Activated CD4-positive, alpha-beta T cell treated with anti-CD3 and anti-CD28 coated beads, Interleukin-2, Interleukin-6, amounts not matched to agents 100 ng/mL and 50 ng/mL, durations not matched to agents 16 hours and 8 hours (primary cell): Measurements from ENCODE around the gene DENND4B.
A peak's percentile ranks its signal among the peaks of the same experiment; 100 is the strongest.

Experiments used
- DNase-seq: peaks from one replicate; pipeline ENCODE4 v3.0.0-alpha.2; 2020

DENND4B gene

DNA sequence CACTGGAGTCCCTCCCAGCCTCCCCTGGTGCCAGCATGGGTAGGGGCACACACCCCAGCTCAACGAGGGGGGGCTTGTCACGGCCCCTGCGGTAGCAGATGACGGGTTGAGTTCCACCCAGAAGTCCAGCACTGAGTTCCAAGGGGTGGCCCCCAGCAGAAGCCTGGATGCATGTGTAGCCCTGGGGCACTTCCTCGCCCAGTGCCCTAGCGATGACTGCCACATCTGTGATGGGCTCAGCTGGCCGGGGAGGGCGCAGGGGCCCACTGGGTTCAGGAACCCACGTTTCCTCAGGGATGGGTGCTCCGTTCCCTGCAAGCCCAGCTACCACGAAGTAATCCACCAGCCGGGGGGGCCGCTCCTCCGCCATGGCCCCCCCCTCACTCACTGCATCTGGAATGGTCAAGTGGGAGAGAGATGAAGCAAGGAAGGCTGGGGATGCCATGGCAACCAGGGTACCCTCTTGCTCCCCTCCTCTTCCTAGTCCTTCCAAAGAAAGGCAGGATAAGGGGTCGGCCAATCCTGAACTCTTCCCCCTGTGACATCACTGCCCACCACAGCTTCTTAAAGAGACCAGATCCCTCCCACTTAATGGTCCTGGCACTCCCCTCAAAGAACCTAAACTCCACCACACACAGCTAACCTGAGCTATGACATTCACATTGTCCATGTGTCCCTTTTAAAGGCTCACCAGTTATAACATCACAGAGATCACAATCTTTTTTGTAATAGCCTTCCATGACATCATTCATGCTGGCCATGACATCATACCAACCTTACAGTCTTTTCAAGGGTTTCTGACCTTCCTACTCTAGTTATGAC is 2.3 kb downstream of the DENND4B start:
- no peak for DNase-seq

DNA sequence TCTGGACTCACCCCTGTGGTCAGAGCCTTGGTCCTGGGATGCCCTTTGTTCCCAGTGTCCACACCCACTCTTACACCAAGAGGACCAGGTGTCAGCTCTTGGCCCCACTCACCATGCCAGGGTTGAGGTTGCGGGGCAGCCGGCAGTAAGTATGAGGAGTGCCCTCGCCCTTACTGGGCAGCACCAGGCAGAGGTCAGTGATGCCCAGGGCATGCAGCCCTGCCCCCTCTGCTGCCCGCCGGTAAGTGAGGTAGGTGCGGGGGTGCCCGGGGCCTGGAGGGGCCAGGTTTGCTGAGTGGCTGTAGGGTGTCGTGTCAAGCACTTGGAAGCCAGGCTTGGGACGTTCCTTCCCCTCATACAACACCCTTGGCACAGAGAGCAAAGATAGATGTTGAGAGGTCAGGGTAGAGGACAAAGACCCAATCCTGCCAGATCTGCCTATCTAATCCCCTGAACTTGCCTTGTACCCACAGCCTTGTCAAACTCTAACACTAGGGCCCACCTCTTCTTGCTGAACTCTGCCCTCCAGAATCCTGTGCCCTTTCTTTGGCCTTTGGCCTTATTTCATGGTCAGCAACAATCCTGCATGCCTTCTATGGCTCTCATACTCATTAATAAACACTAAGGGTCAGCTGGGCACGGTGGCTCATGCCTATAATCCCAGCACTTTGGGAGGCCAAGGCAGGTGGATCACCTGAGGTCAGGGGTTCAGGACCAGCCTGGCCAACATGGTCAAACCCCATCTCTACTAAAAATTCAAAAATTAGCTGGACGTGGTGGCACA is 3.6 kb downstream of the DENND4B start:
- no peak for DNase-seq

DNA sequence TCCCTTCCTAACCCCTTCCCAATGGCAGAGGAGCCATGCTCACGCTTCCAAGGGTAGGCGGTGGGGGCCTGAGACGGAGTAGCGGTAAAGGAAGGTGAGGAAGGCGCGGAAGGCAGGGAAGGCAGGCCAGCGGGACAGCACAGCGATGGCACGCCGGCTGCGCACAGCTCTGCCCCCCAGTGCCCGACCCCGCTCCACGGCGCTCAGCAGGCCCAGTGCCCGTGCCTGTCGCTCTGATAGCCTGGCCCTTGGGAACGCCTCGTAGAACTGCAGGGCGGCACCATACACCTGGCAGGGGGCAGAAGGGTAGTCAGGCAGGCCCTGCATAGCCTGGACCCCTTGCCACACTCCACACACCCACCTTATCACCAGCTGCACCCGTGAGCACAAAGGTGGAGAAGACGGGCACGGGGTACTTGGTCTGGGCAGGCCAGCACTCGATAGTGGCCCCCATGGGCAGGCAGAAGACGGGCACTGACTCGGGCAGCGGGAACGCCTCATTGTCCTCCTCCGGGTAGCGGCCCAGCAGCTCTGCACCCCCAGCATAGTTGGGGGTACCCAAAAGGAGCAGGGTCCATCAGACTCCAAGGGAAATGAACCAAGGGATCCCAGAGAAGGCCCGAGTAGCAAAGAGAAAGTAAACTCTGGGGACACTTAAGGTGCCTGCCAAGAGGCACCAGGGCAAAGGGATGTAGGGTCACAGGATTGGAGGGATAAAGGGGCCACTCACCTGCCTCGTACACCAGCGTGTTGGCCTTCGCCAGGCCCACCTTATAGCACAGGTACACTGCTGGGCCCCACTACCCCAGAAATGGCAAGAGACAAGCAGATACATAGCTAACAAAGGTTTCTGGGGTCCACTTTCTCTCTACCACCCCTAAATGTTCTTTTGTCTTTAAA is 4.4 kb downstream of the DENND4B start:
- no peak for DNase-seq

DNA sequence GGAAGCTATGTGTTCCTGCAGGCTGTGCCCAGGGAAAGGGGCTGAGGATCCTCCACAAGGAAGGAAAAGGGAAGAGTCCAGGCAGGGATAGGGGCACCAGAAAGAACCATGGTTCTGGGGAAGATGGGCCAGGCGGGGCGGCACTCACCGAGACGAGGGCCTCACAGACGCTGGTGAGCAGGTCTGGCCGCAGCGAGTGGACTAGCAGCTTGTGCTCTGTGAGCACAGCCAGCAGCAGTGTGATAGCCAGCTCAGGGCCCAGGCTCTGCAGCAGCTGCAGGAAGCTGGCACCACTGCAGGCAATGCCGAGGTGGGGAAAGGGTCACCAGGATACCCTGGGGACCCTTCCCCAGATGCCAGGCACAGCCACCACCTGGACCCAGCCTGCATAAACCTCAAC is 5.8 kb downstream of the DENND4B start:
- DNase-seq: no peak

DNA sequence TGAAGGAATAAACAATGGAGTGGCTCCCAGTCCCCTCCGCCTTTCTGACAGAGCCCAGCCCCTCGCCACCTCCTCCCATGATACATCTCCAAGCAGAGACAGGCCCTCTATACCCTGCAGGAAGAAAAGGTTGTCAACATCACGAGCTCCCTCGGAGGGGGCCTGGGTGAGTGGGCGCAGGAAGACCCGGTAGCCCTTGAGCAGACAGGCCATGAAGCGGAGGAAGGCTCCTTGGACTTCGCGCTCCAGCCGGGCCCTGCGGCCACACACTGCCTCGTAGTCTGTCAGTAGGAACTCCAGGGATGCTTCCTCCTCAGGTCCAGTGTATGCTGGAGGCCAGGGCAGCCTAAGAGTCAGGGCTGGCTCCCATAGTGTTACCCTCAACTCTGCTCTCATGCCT is 7.0 kb downstream of the DENND4B start:
- no peak for DNase-seq

DNA sequence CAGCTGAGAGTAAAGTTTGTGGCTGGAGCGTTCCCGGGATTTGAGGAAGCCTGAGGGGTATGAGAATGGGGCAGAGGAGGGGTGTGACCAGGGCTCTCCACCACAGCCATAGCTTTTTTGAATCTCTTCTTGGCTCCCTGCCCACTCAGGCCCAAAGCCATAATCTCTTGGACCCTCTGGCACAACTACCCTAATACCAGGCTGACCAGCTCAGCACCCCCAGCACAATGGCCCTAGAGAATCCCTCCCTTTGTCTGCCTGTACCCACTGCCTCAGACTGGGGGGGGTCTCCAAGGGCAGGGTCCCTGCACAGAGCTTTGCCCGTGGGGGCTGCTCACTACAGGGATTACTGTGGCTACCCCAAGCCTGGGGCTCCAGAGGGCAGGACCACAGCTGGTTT is 7.5 kb downstream of the DENND4B start:
- no peak for DNase-seq

DNA sequence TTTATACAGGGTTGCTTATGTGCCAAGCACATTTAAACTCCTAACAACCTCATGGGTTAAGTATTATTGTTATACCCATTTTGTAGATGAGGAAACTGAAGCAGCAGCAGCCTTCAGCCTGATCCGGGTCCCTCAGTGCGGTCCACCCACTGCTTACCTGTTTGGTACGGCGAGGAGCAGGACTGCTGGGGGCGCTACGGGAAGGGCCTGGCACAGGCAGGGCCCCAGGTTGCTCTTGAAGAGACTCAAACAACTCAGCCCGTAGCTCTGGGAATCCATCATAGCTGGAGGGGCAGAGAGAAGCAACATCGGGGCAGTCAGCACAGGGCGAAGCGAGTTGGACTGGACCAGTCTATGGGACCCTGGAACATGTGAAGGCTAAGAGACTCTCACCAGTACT is 9.2 kb downstream of the DENND4B start:
- no peak for DNase-seq

DNA sequence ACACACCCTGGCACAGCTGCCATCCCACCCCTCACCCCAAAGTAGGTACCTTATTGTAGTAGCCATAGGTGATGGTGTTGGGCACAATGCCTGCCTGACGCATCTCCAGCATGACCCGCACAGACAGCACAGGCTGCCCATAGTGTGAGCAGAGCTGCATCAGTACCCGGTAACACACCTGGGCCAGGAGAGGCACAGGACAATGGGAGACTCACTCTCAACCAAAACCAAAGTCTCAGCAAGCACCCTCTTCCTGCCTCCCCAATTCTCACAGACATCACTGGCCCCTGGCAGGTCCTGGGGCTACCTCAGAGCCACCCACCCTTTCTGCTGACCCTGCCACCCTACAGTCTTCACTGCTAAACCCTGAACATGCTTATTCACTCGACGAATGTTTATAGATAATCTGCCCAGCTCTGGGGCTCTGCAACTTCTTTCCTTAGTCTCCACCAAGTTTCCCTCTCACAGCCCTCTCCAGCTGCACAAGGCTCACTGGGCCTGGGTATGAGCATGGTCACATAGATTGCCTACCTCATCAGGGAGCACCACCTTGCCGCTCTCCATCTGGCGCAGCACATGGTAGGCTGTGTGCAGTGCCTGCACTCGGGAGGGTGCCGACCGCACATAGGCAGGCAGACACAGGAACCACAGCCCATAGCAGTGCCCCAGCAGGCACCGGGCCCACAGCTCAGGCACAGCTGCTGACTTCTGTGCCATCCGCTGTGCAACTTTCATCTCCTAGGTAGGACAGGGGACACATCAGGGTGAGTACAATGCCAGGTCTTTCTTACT is 10.3 kb downstream of the DENND4B start:
- DNase-seq: no peak

DNA sequence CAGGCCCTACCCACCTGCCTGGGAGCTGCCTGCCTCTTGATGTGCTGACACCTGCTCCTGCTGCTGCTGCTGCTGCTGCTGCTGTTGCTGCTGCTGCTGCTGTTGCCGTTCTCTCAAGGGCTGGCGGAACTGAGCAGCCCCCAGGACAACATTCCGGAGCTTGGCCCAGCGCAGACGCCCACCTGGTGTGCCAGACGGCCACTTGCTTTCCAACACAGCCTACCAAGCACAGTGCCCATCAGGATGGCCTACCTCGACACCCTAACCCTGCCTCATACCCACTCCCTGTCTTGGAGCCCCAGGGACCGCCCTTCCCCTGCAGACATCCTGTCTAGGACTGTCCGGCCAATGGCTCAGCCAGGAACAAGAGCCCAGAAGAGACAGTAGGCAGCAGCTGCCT is 11.8 kb downstream of the DENND4B start:
- no peak for DNase-seq

DNA sequence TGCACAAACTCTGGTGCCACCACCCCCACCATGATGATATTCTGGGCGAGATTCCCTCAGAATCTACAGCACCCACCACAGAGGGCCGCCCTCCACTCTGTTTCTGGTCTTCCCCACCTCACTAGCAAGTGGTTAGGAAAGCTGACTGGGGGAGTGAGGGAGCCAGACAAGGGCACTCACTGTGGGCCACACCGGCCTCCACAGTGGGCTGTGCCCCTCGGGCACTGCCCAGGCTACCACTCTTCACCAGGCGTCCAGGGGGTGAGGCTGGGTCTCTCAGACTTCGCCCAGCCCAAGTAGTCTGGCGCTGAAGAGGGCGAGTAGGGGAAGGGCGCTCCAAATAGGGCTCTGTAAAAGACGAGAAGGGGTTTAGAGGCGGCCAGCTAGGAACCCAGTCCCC is 12.6 kb downstream of the DENND4B start:
- DNase-seq: no peak

DNA sequence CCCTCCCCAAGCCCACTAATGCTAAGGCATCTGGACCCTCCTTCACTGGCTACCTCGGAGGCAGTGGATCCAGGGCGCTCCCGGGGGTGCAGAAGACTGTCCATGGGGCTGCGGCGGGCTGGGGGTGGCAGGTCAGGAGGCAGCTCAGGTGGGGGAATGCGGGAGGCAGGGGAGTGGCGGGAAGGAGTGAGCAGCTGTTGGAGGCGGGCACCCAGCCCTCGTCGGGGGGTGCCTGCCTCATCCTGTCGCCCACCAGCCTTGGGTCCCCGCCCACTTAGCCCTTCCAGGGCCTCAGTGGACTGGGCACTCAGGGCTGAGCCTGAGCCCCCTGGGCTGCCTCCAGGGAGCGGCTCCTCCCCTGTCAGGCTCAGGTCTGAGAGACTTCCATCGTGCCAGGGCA is 13.1 kb downstream of the DENND4B start:
- DNase-seq: no peak

DNA sequence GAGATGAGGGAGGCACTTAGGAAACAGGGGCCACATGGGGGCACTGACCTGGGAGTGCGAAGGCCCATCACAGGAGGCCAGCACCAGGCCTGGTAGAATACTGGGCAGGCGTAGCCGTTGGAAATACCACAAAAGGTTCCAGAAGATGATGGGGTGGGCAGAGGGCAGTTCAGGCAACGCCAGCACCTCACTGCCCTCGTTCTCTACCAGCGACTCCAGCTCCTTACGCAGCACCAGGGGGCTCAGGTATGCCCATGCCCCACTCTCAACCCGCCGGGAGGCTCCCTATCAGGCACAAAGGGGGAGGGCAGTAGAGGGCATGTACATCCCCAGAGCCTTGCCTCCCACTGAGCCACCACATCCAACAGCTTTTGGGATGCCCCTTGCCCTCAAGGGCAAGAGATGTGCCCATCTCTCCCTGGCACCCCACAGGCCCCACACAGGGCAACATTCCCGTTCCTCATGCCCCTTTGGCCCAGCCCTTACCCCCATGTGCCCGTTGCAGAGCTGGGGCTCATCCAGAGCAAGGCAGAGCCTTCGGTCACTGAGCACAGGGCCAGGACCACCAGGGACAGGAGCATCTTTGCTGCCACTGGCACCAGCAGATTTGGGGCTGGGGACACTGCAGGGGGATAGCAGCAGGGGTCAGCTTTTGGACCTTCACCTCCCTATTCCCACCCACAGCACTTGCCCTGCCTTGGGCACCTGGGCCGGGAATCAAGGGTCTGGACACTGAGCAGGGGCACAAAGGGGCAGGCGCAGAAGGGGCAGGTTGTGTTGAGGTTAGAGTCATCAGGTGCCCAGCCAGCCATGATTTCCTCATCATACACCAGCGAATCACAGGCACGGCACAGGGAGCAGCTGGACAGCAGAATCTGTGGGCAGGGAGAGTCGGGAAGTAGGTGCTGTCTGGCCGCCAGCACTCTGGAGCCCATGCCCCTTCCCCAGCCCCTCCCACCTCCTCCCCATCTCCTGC is 14.1 kb downstream of the DENND4B start:
- DNase-seq: no peak

DNA sequence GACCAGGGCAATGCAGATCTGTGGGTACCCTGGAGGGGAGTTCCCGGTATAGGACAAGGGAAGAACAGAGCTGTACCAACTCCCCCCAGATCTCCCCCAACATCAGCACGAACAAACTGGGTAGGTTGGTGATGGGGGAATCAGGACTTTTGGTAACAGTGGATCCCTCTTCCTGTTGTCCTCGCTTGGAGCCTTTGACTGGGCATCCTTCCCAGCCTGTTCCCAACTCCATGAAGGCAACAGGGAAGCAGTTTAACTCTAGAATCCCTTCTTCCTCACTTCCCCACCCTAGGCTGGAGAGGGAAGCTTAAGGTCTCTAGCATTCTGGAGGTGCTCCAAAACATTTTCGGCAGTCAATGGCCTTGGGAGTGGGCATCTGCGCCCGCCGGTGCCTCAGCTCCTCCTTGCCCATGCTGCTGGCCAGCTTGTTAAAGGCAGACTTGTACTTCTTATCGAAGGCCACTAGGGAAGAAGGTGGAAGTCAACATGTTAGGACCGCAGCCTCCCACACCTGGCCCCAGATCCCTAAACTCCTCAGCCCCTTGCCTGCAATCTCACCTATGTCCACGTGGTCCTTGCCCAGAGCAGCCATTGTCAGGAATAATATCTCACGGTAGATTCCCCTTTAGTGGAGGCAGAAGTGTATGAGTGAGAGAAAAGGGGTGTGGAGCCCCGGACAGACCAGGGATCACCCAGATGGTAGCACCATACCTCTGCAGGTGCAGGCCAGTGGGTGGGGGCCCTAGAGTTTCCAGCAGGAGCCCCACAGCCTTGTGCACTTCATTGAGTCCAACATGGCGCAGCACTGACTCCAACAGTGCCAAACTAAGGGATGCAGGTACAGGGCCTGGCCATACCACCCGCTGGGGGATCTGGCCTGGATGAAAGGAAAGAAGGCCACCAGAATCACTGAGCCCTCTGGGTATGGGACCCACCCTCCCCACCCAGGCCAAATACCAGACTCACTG is 16.3 kb downstream of the DENND4B start:
- no peak for DNase-seq

DNA sequence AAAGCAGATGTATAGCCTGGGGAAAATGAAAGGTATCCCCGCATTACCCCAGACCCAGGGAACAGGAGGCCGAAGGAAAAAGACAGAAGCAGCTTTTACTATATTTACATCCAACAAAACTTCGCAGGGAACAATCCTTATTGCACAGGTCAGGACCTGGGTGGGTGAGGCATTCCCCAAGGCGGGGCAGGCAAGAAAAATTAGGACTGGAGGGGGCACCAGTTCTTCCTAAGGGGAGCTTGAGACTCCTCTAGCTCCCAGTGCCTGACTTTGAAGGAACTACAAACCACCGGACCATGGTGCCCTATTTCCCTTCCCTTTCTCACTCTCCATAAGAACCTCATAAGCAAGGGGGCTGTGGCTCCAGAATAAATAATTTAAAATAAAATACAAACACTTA is 17.1 kb downstream of the DENND4B start:
- no peak for DNase-seq

DNA sequence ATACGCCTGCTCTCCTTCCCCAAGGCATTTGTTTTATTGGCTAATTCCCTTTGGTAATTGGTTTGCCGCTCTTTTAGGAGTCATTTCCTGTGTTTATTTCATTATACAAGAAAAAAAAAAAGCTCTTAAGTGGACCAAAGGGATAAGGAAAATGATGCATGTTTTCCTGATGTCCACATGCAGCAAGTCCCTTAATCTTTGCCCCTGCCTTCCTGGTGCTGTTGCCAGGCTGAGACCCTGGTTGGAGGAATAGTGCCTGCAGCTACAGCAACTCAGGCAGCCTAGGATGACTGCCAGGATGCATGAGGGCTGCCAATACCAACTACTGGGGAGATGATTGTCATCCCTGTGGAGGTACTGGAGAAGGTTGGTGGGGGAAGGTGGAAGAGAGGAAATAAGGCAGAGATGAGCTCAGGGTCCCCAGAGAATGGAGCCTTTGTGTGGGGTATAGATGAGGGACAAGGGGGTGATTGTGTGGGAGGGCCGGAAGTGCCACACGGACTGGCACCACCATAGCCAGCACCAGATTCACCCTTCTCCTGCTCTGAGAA is 17.7 kb downstream of the DENND4B start:
- no peak for DNase-seq

DNA sequence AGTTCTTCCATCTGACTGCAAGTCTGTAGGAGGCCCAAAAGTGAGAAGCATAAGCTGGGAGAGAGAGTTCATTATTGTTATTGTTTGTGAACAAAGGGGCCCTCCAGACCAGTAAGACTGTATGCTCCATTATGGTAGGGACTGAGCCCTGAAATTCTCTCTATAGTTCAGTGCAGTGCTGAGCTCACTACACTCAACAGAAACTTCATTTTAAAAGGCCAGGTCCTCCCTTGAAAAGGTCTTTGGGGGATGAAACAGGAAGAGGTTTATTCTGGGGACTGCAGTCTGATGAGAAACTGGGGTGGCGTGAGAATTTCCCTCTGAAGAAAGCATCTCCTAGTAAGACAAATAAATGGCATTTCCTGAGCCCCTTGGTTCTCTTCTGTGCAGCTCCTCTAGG is 18.3 kb downstream of the DENND4B start:
- DNase-seq: no peak

DNA sequence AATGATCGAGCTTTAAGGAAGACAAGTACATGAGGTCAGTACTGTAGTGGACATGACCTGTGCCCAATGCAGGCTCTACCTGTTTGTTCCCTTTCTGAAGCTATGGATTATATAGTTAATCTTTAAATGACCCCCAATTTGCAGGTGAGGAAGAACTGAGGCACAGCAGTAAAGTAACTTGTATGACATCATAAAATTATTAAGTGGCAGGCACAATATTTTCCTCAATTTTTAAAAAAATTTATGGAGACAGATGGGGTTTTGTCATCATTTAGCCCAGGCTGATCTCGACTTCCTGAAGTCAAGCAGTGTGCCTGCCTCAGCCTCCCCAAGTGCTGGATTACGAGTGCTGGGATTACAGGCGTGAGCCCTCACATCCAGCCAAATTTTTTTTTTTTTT is 20.1 kb downstream of the DENND4B start:
- no peak for DNase-seq

DNA sequence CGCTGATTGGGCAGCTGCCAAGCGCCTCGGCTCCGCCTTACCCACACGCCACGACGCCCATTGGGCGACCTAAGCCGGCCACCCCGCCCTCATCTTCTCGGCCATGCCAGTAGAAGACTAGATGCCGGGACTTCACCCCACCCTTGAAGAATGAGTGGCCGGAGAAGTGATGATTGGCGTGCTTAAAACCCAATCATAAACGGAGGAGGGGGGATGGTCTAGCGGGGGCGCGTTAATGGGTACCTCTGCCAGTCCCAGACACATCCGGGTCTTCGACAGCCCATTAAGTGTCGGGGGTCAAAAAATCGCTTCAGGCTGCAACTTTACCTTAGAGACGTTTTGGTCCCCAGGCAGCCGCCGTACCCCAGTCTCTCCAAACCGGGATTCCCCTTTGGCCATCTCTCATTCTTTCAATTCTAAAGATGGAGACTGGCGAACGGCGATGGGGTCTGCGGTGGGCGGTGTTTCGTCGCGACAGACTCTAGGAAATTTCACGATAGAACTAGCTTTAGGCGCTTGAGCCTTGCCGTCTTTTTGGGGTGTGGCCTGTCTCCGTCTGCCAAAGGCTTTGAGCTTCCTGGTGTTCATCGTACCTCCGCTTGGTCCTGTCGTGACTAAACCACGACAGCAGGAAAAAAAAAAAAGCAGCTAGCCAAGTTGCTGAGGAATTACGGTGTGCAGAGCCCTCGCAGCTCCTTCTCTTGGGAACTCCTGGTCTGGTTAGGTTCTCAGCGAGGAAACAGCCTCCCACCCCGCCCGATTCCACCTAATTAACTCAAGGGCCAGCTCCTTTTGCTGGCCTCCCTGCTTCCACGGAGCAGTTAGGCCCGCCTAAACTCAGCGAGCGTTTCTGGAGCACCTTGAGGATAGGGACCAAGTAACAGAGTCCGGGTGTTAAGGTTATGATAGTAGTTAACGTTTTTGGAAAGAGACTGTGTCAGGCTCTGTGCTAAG is 23.3 kb downstream of the DENND4B start, which contains the start of gene GATAD2B:
Gene GATAD2B, minus strand, starts transcription at position 1 of the 954 bp plus-strand sequence. CDS start 94,625 bp downstream, outside the sequence.
- DNase-seq: peak; percentile 100
